Colonic mucosa (tissue), 4 donors: ENCODE measurements around the gene GPR85. TPM values are rescaled to one million over a fixed set of nuclear protein-coding genes. Genes with fewer than 3 reads are reported as not detected.

Source experiments
- DNase-seq: peaks from one replicate; pipeline ENCODE4 v3.0.0-alpha.2; 2020
- H3K27ac ChIP-seq: fragments of 200-600 bp; one replicate; pipeline ENCODE4 v1.8.0; 2021
- H3K27me3 ChIP-seq: fragments of 200-600 bp; one replicate; pipeline ENCODE4 v1.8.0; 2021
- H3K36me3 ChIP-seq: fragments of 200-600 bp; one replicate; pipeline ENCODE4 v1.8.0; 2021
- H3K4me1 ChIP-seq: fragments of 200-600 bp; one replicate; pipeline ENCODE4 v1.8.0; 2021; ENCODE audit warnings: mild to moderate bottlenecking
- H3K4me3 ChIP-seq: fragments of 200-600 bp; one replicate; pipeline ENCODE4 v1.8.0; 2021
- H3K9ac ChIP-seq, 2 donors: one replicate each; pipeline ENCODE4 v1.7.0; 2013; ENCODE audit warnings: control low read depth in 2 of 2, low read depth in 2 of 2, low read length in 2 of 2
- H3K9me3 ChIP-seq: fragments of 200-600 bp; one replicate; pipeline ENCODE4 v1.8.0; 2021
- CTCF ChIP-seq: fragments of 200-600 bp; IDR thresholded peaks from one replicate; pipeline ENCODE4 v1.8.0; 2022; ENCODE audit warnings: antibody characterized with exemption, mild to moderate bottlenecking
- intact Hi-C: fragments of 100-400 bp; cut with DNase I; formaldehyde crosslinking; loops from one replicate; pipeline ENCODE4 v1.14.1; 2022
- total RNA-seq, 2 donors: library from RNA; stranded (reverse); fragmentation: NEBNext Ultra II Directional in 1 of 2; extraction: Animal tissue kit (Norgen Biotek cat#: 25700) in 1 of 2; gene quantifications; one replicate each; pipeline ENCODE4 v1.2.1, GENCODE V29; 2021
- donor health status: healthy.
- donor health status: DM: no; HTN: no; CAD: no.
- donor health status: DM: no; HTN: no; CAD: no.

Gene GPR85
- under 1 TPM; 0.15 to 0.35 TPM for total RNA-seq

GRCh38 chr7:113086431-113086888 lies at the start of gene GPR85:
Gene GPR85 (minus strand): TSS chr7:113086827. CDS start chr7:113084721, 2,106 bp downstream.
- no peak for TF ChIP-seq CTCF
- no peak within 1 kb of the TSS for H3K9ac ChIP-seq
- no peak within 1 kb of the TSS for H3K27ac ChIP-seq
- no peaks in the 10 kb centered on the region for H3K36me3 ChIP-seq
- DNase-seq = no peak
- no peaks in the 10 kb centered on the region for H3K9me3 ChIP-seq
- peak within 1 kb of the TSS; percentile 24 for H3K4me3 ChIP-seq
- peaks cover 8% of the 10 kb centered on the region for H3K27me3 ChIP-seq
- H3K4me1 ChIP-seq = no peaks in the 10 kb centered on the region
- intact Hi-C loops = no loop called here

GRCh38 chr7:113134025-113134424 lies 47.4 kb upstream of the GPR85 start:
- no peaks in the 10 kb centered on the region for H3K4me1 ChIP-seq
- no peaks in the 10 kb centered on the region for H3K9me3 ChIP-seq
- no peak overlapping the region for H3K27ac ChIP-seq
- H3K27me3 ChIP-seq = no peaks in the 10 kb centered on the region
- no peak overlapping the region for H3K4me3 ChIP-seq
- DNase-seq = no peak
- intact Hi-C loops = no loop called here
- H3K9ac ChIP-seq = no peak overlapping the region
- H3K36me3 ChIP-seq = no peaks in the 10 kb centered on the region
- TF ChIP-seq CTCF = no peak

GRCh38 chr7:113131367-113131766 lies 44.7 kb upstream of the GPR85 start:
- TF ChIP-seq CTCF = no peak
- no peak overlapping the region for H3K4me3 ChIP-seq
- H3K27me3 ChIP-seq = no peaks in the 10 kb centered on the region

GRCh38 chr7:113128031-113128430 lies 41.4 kb upstream of the GPR85 start:
- no peak for DNase-seq
- Histone ChIP-seq H3K9ac (no peak overlapping the region), H3K27me3 (no peaks in the 10 kb centered on the region), H3K4me1 (no peaks in the 10 kb centered on the region), H3K27ac (no peak overlapping the region), H3K36me3 (no peaks in the 10 kb centered on the region), H3K9me3 (no peaks in the 10 kb centered on the region), H3K4me3 (no peak overlapping the region)
- intact Hi-C loops = no loop called here
- TF ChIP-seq CTCF = no peak

More at GRCh38 chr7:113131367-113131766, 44.7 kb upstream of the GPR85 start:
- H3K27ac ChIP-seq = no peak overlapping the region
- intact Hi-C loops = no loop called here
- no peak overlapping the region for H3K9ac ChIP-seq
- H3K4me1 ChIP-seq = no peaks in the 10 kb centered on the region
- no peaks in the 10 kb centered on the region for H3K36me3 ChIP-seq
- no peak for DNase-seq
- no peaks in the 10 kb centered on the region for H3K9me3 ChIP-seq

- no peaks in the 10 kb centered on the region for H3K27me3 ChIP-seq
- H3K9ac ChIP-seq = no peak overlapping the region
- H3K4me3 ChIP-seq = no peak overlapping the region
- no peaks in the 10 kb centered on the region for H3K9me3 ChIP-seq
- H3K36me3 ChIP-seq = no peaks in the 10 kb centered on the region
- intact Hi-C loops = no loop called here
- TF ChIP-seq CTCF = no peak
- no peak for DNase-seq
- H3K4me1 ChIP-seq = no peaks in the 10 kb centered on the region
- H3K27ac ChIP-seq = no peak overlapping the region
Measured at GRCh38 chr7:113125728-113126127, 39.1 kb upstream of the GPR85 start.
